Activated naive CD8-positive, alpha-beta T cell treated with anti-CD3 and anti-CD28 coated beads, Interleukin-2, amount 50 U/mL, for 24 hours (primary cell): ENCODE data around the gene XAGE2.
A peak's percentile ranks its signal among the peaks of the same experiment; 100 is the strongest.
"Not testable (repeated sequence)": the region's sequence is repeated elsewhere in the genome, so short reads cannot be mapped to it uniquely, and the experiment has no call there.

Experiments
- ATAC-seq: fragments of 150-1000 bp; cut with Tn5 transposase; one replicate; pipeline ENCODE4 v1.10.0; 2021
- DNase-seq: peaks from one replicate; pipeline ENCODE4 v3.0.0; 2021
- H3K27ac Mint-ChIP-seq: one replicate; pipeline ENCODE4 v1.8.0; 2021; ENCODE audit warnings: mild to moderate bottlenecking, mixed read lengths
- H3K27me3 Mint-ChIP-seq: one replicate; pipeline ENCODE4 v1.8.0; 2021; ENCODE audit warnings: mixed read lengths
- H3K36me3 Mint-ChIP-seq: one replicate; pipeline ENCODE4 v1.8.0; 2021; ENCODE audit warnings: low read depth, mixed read lengths
- H3K4me1 Mint-ChIP-seq: one replicate; pipeline ENCODE4 v1.8.0; 2021; ENCODE audit warnings: mixed read lengths
- H3K4me3 Mint-ChIP-seq: one replicate; pipeline ENCODE4 v1.8.0; 2021; ENCODE audit warnings: mild to moderate bottlenecking, moderate library complexity, mixed read lengths
- H3K9me3 Mint-ChIP-seq: one replicate; pipeline ENCODE4 v1.8.0; 2021; ENCODE audit warnings: mixed read lengths

XAGE2 gene

GRCh38 chrX:52368368-52369055 lies at the start of gene XAGE2:
XAGE2 (plus strand) TSS chrX:52369021; CDS start chrX:52370015, 994 bp downstream.
- Mint-ChIP-seq H3K27me3 (peaks cover 4% of the 10 kb centered on the region), H3K27ac (no peak within 1 kb of the TSS), H3K4me1 (no peaks in the 10 kb centered on the region), H3K4me3 (no peak within 1 kb of the TSS), H3K36me3 (no peaks in the 10 kb centered on the region), H3K9me3 (no peaks in the 10 kb centered on the region)
- ATAC-seq (no peak), DNase-seq (no peak)

GRCh38 chrX:52337410-52337809 lies 31.4 kb upstream of the XAGE2 start:
- no peaks in the 10 kb centered on the region for H3K36me3 Mint-ChIP-seq
- peaks cover 4% of the 10 kb centered on the region for H3K27me3 Mint-ChIP-seq
- H3K4me1 Mint-ChIP-seq, result no peaks in the 10 kb centered on the region
- no peak overlapping the region for H3K4me3 Mint-ChIP-seq
- H3K27ac Mint-ChIP-seq, result no peak overlapping the region
- ATAC-seq (no peak), DNase-seq (no peak)
- H3K9me3 Mint-ChIP-seq, result peaks cover 5% of the 10 kb centered on the region

GRCh38 chrX:52341493-52341892 lies 27.3 kb upstream of the XAGE2 start:
- H3K27ac Mint-ChIP-seq, result no peak overlapping the region

GRCh38 chrX:52343131-52343530 lies 25.7 kb upstream of the XAGE2 start:
- H3K36me3 Mint-ChIP-seq, DNase-seq, H3K27me3 Mint-ChIP-seq, H3K9me3 Mint-ChIP-seq, ATAC-seq, H3K4me3 Mint-ChIP-seq, H3K27ac Mint-ChIP-seq, H3K4me1 Mint-ChIP-seq: not testable (repeated sequence)

More at GRCh38 chrX:52341493-52341892, 27.3 kb upstream of the XAGE2 start:
- DNase-seq (no peak), ATAC-seq (peak; percentile 59)
- Mint-ChIP-seq H3K27me3 (no peaks in the 10 kb centered on the region), H3K4me1 (peaks cover under 1% of the 10 kb centered on the region), H3K36me3 (no peaks in the 10 kb centered on the region), H3K9me3 (no peaks in the 10 kb centered on the region), H3K4me3 (no peak overlapping the region)

GRCh38 chrX:52345402-52345801 lies 23.4 kb upstream of the XAGE2 start:
- H3K36me3 Mint-ChIP-seq, H3K9me3 Mint-ChIP-seq, H3K27ac Mint-ChIP-seq, H3K4me3 Mint-ChIP-seq, ATAC-seq, H3K27me3 Mint-ChIP-seq, H3K4me1 Mint-ChIP-seq: not testable (repeated sequence)
- peak; percentile 57 for DNase-seq

- no peak overlapping the region for H3K27ac Mint-ChIP-seq
- H3K27me3 Mint-ChIP-seq, result no peaks in the 10 kb centered on the region
- H3K4me1 Mint-ChIP-seq, result peaks cover 6% of the 10 kb centered on the region
- DNase-seq, result peak; percentile 16
- H3K9me3 Mint-ChIP-seq, result no peaks in the 10 kb centered on the region
- no peaks in the 10 kb centered on the region for H3K36me3 Mint-ChIP-seq
- no peak overlapping the region for H3K4me3 Mint-ChIP-seq
- ATAC-seq, result peak; percentile 88
These were observed 22.4 kb upstream of the XAGE2 start for GRCh38 chrX:52346174-52347165.

- Mint-ChIP-seq H3K4me3 (no peak overlapping the region), H3K4me1 (peaks cover 6% of the 10 kb centered on the region), H3K27me3 (no peaks in the 10 kb centered on the region), H3K36me3 (no peaks in the 10 kb centered on the region), H3K27ac (no peak overlapping the region), H3K9me3 (no peaks in the 10 kb centered on the region)
- ATAC-seq (no peak), DNase-seq (no peak)
These were observed 19.1 kb upstream of the XAGE2 start for GRCh38 chrX:52349681-52350080.

- Mint-ChIP-seq H3K36me3 (no peaks in the 10 kb centered on the region), H3K4me1 (no peaks in the 10 kb centered on the region), H3K27ac (no peak overlapping the region), H3K9me3 (no peaks in the 10 kb centered on the region), H3K27me3 (no peaks in the 10 kb centered on the region), H3K4me3 (no peak overlapping the region)
- no peak for ATAC-seq
- DNase-seq, result no peak
These were observed 16.3 kb upstream of the XAGE2 start for GRCh38 chrX:52352551-52352950.

- Mint-ChIP-seq H3K27me3 (no peaks in the 10 kb centered on the region), H3K27ac (no peak overlapping the region), H3K36me3 (no peaks in the 10 kb centered on the region), H3K9me3 (no peaks in the 10 kb centered on the region), H3K4me3 (no peak overlapping the region), H3K4me1 (no peaks in the 10 kb centered on the region)
- no peak for ATAC-seq
- DNase-seq, result no peak
These were observed 15.0 kb upstream of the XAGE2 start for GRCh38 chrX:52353838-52354237.

GRCh38 chrX:52355108-52355507 lies 13.7 kb upstream of the XAGE2 start:
- H3K4me3 Mint-ChIP-seq, result no peak overlapping the region
- H3K9me3 Mint-ChIP-seq, result no peaks in the 10 kb centered on the region
- no peaks in the 10 kb centered on the region for H3K36me3 Mint-ChIP-seq
- DNase-seq (no peak), ATAC-seq (no peak)
- H3K27me3 Mint-ChIP-seq, result no peaks in the 10 kb centered on the region
- no peak overlapping the region for H3K27ac Mint-ChIP-seq
- H3K4me1 Mint-ChIP-seq, result no peaks in the 10 kb centered on the region

GRCh38 chrX:52359614-52360232 lies 9.1 kb upstream of the XAGE2 start:
- ATAC-seq, result no peak
- Mint-ChIP-seq H3K9me3 (no peaks in the 10 kb centered on the region), H3K4me1 (no peaks in the 10 kb centered on the region), H3K4me3 (no peak overlapping the region), H3K27me3 (peaks cover 7% of the 10 kb centered on the region), H3K27ac (no peak overlapping the region), H3K36me3 (no peaks in the 10 kb centered on the region)
- no peak for DNase-seq

- ATAC-seq (no peak), DNase-seq (no peak)
- Mint-ChIP-seq H3K36me3 (no peaks in the 10 kb centered on the region), H3K27ac (no peak overlapping the region), H3K4me1 (no peaks in the 10 kb centered on the region), H3K4me3 (no peak overlapping the region), H3K27me3 (peaks cover 7% of the 10 kb centered on the region), H3K9me3 (no peaks in the 10 kb centered on the region)
These were observed 6.9 kb upstream of the XAGE2 start for GRCh38 chrX:52361941-52362340.

- H3K36me3 Mint-ChIP-seq, result no peaks in the 10 kb centered on the region
- DNase-seq (no peak), ATAC-seq (no peak)
- no peak overlapping the region for H3K4me3 Mint-ChIP-seq
- no peaks in the 10 kb centered on the region for H3K9me3 Mint-ChIP-seq
- no peak overlapping the region for H3K27ac Mint-ChIP-seq
- peaks cover 7% of the 10 kb centered on the region for H3K27me3 Mint-ChIP-seq
- H3K4me1 Mint-ChIP-seq, result no peaks in the 10 kb centered on the region
These were observed 5.5 kb upstream of the XAGE2 start for GRCh38 chrX:52363247-52363883.

- H3K4me3 Mint-ChIP-seq, result no peak overlapping the region
- peaks cover 5% of the 10 kb centered on the region for H3K27me3 Mint-ChIP-seq
- no peak overlapping the region for H3K27ac Mint-ChIP-seq
- H3K4me1 Mint-ChIP-seq, result no peaks in the 10 kb centered on the region
- ATAC-seq (no peak), DNase-seq (no peak)
- no peaks in the 10 kb centered on the region for H3K9me3 Mint-ChIP-seq
- H3K36me3 Mint-ChIP-seq, result no peaks in the 10 kb centered on the region
These were observed 10.0 kb downstream of the XAGE2 start for GRCh38 chrX:52378870-52379269.
